IPS DF 19.7 (cell line): ENCODE measurements around the gene SIL1.
"Not testable (repeated sequence)": the region's sequence is repeated elsewhere in the genome, so short reads cannot be mapped to it uniquely, and the experiment has no call there.

Experiments
- DNase-seq: peaks from one replicate; pipeline ENCODE4 v3.0.0-alpha.2; 2013; ENCODE audit warnings: low read depth, low spot score

SIL1 gene

GRCh38 chr5:139037732-139038131 lies 160.4 kb downstream of the SIL1 start:
- DNase-seq = no peak

- DNase-seq = not testable (repeated sequence)
These were observed 161.8 kb downstream of the SIL1 start for GRCh38 chr5:139036332-139036731.

GRCh38 chr5:139027150-139027549 lies 171.0 kb downstream of the SIL1 start:
- DNase-seq = no peak

GRCh38 chr5:139025651-139026050 lies 172.5 kb downstream of the SIL1 start:
- no peak for DNase-seq

- DNase-seq = no peak
These were observed 174.9 kb downstream of the SIL1 start for GRCh38 chr5:139023286-139023685.

- DNase-seq = no peak
These were observed 175.6 kb downstream of the SIL1 start for GRCh38 chr5:139022528-139022927.

- DNase-seq = no peak
These were observed 176.8 kb downstream of the SIL1 start for GRCh38 chr5:139021346-139021745.

GRCh38 chr5:139019880-139020279 lies 178.3 kb downstream of the SIL1 start:
- DNase-seq = no peak

- DNase-seq = no peak
These were observed 179.0 kb downstream of the SIL1 start for GRCh38 chr5:139019211-139019610.

GRCh38 chr5:139017624-139018023 lies 180.5 kb downstream of the SIL1 start:
- no peak for DNase-seq

GRCh38 chr5:139016186-139016585 lies 182.0 kb downstream of the SIL1 start:
- no peak for DNase-seq

- DNase-seq = no peak
These were observed 183.4 kb downstream of the SIL1 start for GRCh38 chr5:139014726-139015125.

- DNase-seq = no peak
These were observed 186.0 kb downstream of the SIL1 start for GRCh38 chr5:139012176-139012575.

- not testable (repeated sequence) for DNase-seq
These were observed 187.0 kb downstream of the SIL1 start for GRCh38 chr5:139011156-139011555.

- no peak for DNase-seq
These were observed 193.5 kb downstream of the SIL1 start for GRCh38 chr5:139004374-139005307.

GRCh38 chr5:138999674-139000073 lies 198.5 kb downstream of the SIL1 start:
- DNase-seq = no peak

- no peak for DNase-seq
These were observed 199.6 kb downstream of the SIL1 start for GRCh38 chr5:138998521-138998920.

GRCh38 chr5:138996120-138996519 lies 202.0 kb downstream of the SIL1 start:
- no peak for DNase-seq

GRCh38 chr5:138990986-138991590 lies 207.1 kb downstream of the SIL1 start:
- DNase-seq = no peak

GRCh38 chr5:138989720-138990119 lies 208.4 kb downstream of the SIL1 start:
- DNase-seq = no peak

GRCh38 chr5:138986186-138986800 lies 211.9 kb downstream of the SIL1 start:
- DNase-seq = no peak

GRCh38 chr5:138985683-138986082 lies 212.5 kb downstream of the SIL1 start:
- DNase-seq = no peak

- no peak for DNase-seq
These were observed 212.9 kb downstream of the SIL1 start for GRCh38 chr5:138985256-138985655.
